ENCODE measurements around the gene RHBDL1. TPM values are rescaled to one million over a fixed set of nuclear protein-coding genes. Genes with fewer than 3 reads are reported as not detected.

Gene RHBDL1
- total and polyA plus RNA-seq, 9 of the 15 experiments (the other 6 are each of a cell fraction or from before 2014, with no cell fraction given) = 0.03 to 5.6 (median 1.3) TPM; not detected in 1

DNA sequence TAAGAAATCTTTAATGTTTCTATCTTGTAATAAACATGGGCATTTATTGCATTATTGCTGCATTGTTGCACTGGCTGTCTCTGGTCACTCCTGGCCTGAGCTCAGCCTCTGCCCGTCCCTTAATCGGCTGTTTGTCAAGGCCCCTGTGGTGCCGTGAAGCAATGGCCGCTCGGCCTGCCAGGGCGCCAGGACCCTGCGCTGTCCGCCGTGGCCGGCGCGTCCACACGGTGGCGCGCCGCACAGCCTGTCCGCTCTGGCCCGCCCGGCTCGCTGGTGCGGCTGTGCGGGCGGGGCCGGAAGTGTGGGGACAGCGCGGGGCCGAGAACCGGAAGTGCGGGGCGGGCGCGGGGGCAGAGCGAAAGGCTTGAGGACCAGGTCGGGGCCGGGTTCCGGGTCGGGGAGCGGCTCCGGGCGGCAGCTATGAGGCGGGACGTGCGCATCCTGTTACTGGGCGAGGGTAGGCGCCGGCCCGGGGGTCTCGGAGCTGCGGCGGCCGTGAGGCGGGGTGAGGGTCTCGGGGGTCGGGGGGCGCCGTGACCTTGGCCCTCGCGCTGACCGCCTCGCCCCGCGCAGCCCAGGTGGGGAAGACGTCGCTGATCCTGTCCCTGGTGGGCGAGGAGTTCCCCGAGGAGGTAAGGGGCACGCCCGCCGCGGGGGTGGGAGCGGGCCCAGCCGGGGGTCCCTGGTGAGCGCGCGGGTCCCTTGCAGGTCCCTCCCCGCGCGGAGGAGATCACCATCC is 7.5 kb upstream of the RHBDL1 start, which contains the start of gene RHOT2 (continued):
- peak; percentile 88 for TF ChIP-seq HCFC1 (IDR thresholded peaks at IDR 0.05; ENCODE audit: low read depth, low read length)
- TF ChIP-seq FOXK1 (CRISPR knock-in tag; IDR thresholded peaks at IDR 0.05; ENCODE audit: borderline replicate concordance) = no peak
- no peak for TF ChIP-seq RBM14 (IDR thresholded peaks at IDR 0.05; ENCODE audit: borderline replicate concordance, insufficient read depth, low read depth, low read length)
- TF ChIP-seq, protein P1, sequence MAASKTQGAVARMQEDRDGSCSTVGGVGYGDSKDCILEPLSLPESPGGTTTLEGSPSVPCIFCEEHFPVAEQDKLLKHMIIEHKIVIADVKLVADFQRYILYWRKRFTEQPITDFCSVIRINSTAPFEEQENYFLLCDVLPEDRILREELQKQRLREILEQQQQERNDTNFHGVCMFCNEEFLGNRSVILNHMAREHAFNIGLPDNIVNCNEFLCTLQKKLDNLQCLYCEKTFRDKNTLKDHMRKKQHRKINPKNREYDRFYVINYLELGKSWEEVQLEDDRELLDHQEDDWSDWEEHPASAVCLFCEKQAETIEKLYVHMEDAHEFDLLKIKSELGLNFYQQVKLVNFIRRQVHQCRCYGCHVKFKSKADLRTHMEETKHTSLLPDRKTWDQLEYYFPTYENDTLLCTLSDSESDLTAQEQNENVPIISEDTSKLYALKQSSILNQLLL (CRISPR knock-in tag; IDR thresholded peaks at IDR 0.05; ENCODE audit: borderline replicate concordance) = no peak
- TF ChIP-seq JUN (IDR thresholded peaks at IDR 0.05; ENCODE audit: borderline replicate concordance, low read depth, low read length) = peak; percentile 68; the same call in 1 of the 2 replicates
- no peak for TF ChIP-seq JUN (CRISPR knock-in tag; IDR thresholded peaks at IDR 0.05; ENCODE audit: borderline replicate concordance)
- TF ChIP-seq, protein P2, sequence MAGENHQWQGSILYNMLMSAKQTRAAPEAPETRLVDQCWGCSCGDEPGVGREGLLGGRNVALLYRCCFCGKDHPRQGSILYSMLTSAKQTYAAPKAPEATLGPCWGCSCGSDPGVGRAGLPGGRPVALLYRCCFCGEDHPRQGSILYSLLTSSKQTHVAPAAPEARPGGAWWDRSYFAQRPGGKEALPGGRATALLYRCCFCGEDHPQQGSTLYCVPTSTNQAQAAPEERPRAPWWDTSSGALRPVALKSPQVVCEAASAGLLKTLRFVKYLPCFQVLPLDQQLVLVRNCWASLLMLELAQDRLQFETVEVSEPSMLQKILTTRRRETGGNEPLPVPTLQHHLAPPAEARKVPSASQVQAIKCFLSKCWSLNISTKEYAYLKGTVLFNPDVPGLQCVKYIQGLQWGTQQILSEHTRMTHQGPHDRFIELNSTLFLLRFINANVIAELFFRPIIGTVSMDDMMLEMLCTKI (IDR thresholded peaks at IDR 0.05; ENCODE audit: partially characterized antibody) = no peak
- no peak for TF ChIP-seq MAFF (IDR thresholded peaks at IDR 0.05; ENCODE audit: low read length)
- TF ChIP-seq, protein P3, sequence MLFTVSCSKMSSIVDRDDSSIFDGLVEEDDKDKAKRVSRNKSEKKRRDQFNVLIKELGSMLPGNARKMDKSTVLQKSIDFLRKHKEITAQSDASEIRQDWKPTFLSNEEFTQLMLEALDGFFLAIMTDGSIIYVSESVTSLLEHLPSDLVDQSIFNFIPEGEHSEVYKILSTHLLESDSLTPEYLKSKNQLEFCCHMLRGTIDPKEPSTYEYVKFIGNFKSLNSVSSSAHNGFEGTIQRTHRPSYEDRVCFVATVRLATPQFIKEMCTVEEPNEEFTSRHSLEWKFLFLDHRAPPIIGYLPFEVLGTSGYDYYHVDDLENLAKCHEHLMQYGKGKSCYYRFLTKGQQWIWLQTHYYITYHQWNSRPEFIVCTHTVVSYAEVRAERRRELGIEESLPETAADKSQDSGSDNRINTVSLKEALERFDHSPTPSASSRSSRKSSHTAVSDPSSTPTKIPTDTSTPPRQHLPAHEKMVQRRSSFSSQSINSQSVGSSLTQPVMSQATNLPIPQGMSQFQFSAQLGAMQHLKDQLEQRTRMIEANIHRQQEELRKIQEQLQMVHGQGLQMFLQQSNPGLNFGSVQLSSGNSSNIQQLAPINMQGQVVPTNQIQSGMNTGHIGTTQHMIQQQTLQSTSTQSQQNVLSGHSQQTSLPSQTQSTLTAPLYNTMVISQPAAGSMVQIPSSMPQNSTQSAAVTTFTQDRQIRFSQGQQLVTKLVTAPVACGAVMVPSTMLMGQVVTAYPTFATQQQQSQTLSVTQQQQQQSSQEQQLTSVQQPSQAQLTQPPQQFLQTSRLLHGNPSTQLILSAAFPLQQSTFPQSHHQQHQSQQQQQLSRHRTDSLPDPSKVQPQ (CRISPR knock-in tag; IDR thresholded peaks at IDR 0.05; ENCODE audit: borderline replicate concordance) = no peak
- TF ChIP-seq, protein P4, sequence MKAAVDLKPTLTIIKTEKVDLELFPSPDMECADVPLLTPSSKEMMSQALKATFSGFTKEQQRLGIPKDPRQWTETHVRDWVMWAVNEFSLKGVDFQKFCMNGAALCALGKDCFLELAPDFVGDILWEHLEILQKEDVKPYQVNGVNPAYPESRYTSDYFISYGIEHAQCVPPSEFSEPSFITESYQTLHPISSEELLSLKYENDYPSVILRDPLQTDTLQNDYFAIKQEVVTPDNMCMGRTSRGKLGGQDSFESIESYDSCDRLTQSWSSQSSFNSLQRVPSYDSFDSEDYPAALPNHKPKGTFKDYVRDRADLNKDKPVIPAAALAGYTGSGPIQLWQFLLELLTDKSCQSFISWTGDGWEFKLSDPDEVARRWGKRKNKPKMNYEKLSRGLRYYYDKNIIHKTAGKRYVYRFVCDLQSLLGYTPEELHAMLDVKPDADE (conservative IDR thresholded peaks at IDR 0.05; ENCODE audit: control insufficient read depth, low read depth, low read length) = peak; percentile 79
- peak; percentile 75 to 96 (median 93) for TF ChIP-seq YY1 (IDR thresholded peaks at IDR 0.05; ENCODE audit: borderline replicate concordance in 1 of 3, control insufficient read depth in 1 of 3, extremely low read depth in 1 of 3, insufficient read depth in 3 of 3, insufficient read length in 1 of 3, insufficient replicate concordance in 2 of 3, low read depth in 1 of 3, low read length in 2 of 3)
- peak; percentile 72 for TF ChIP-seq ZFX (CRISPR knock-in tag; IDR thresholded peaks at IDR 0.05)
- TF ChIP-seq HDGF (IDR thresholded peaks at IDR 0.05) = no peak
- TF ChIP-seq ZNF263 (CRISPR knock-in tag; IDR thresholded peaks at IDR 0.05; ENCODE audit: borderline replicate concordance) = peak; percentile 45; the same call in 1 of the 2 replicates
- TF ChIP-seq JUND (IDR thresholded peaks at IDR 0.05; ENCODE audit: borderline replicate concordance, low read depth, low read length) = peak; percentile 79
- TF ChIP-seq JUND (tag; IDR thresholded peaks at IDR 0.05; ENCODE audit: borderline replicate concordance, low read depth, low read length) = no peak; the same call in 2 of the 3 replicates
- no peak for TF ChIP-seq MCM3 (IDR thresholded peaks at IDR 0.05)

All from K562 (cell line).